ENCODE results near the gene PCDHGC5. TPM values are rescaled to one million over a fixed set of nuclear protein-coding genes. Genes with fewer than 3 reads are reported as not detected.

PCDHGC5 gene
- total RNA-seq, 2 donors from 2014 or later: 2.0 to 3.1 TPM

- ATAC-seq (no peak), DNase-seq (no peak)
- Histone ChIP-seq H3K4me3 (no peak overlapping the region), H3K9me3 (no peaks in the 10 kb centered on the region), H3K27me3 (no peaks in the 10 kb centered on the region), H3K27ac (no peak overlapping the region), H3K4me1 (peaks cover 7% of the 10 kb centered on the region), H3K36me3 (replicated peaks in 1 of 2; ENCODE audit: insufficient read depth in 1 of 2, low read depth in 2 of 2) (no peaks in the 10 kb centered on the region)
- TF ChIP-seq POLR2A (IDR thresholded peaks at IDR 0.05) (no peak), CTCF (IDR thresholded peaks at IDR 0.05) (no peak)
- intact Hi-C loops (cut with DNase I): no loop called here
- 82 to 93% methylated on average over 2 to 10 of the region's 10 CpGs for whole genome bisulfite sequencing, 2 donors
Measured at GRCh38 chr5:141489841-141490240, 960 bp downstream of the PCDHGC5 start.

GRCh38 chr5:141490271-141490670 is 1.4 kb downstream of the PCDHGC5 start:
- H3K36me3 ChIP-seq (replicated peaks in 1 of 2; ENCODE audit: insufficient read depth in 1 of 2, low read depth in 2 of 2): no peaks in the 10 kb centered on the region
- peaks cover 3% of the 10 kb centered on the region for H3K4me1 ChIP-seq
- no peaks in the 10 kb centered on the region for H3K9me3 ChIP-seq
- WGBS, 2 donors: 90 to 96% methylated on average over 10 of the region's 10 CpGs
- no peaks in the 10 kb centered on the region for H3K27me3 ChIP-seq
- DNase-seq (no peak), ATAC-seq (no peak)
- intact Hi-C loops (cut with DNase I): no loop called here
- TF ChIP-seq POLR2A (IDR thresholded peaks at IDR 0.05): no peak
- no peak for TF ChIP-seq CTCF (IDR thresholded peaks at IDR 0.05)
- H3K27ac ChIP-seq: no peak overlapping the region
- H3K4me3 ChIP-seq: no peak overlapping the region

DNA sequence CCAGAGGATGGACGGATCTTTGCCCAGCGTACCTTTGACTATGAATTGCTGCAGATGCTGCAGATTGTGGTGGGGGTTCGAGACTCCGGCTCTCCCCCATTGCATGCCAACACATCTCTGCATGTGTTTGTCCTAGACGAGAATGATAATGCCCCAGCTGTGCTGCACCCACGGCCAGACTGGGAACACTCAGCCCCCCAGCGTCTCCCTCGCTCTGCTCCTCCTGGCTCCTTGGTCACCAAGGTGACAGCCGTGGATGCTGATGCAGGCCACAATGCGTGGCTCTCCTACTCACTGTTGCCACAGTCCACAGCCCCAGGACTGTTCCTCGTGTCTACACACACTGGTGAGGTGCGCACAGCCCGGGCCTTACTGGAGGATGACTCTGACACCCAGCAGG is 1.9 kb downstream of the PCDHGC5 start:
- H3K27me3 ChIP-seq: no peaks in the 10 kb centered on the region
- ATAC-seq: no peak
- DNase-seq: no peak
- intact Hi-C loops (cut with DNase I): no loop called here
- TF ChIP-seq CTCF (IDR thresholded peaks at IDR 0.05) (no peak), POLR2A (IDR thresholded peaks at IDR 0.05) (no peak)
- no peak overlapping the region for H3K4me3 ChIP-seq
- H3K36me3 ChIP-seq (replicated peaks in 1 of 2; ENCODE audit: insufficient read depth in 1 of 2, low read depth in 2 of 2): no peaks in the 10 kb centered on the region
- no peaks in the 10 kb centered on the region for H3K9me3 ChIP-seq
- no peak overlapping the region for H3K27ac ChIP-seq
- no peaks in the 10 kb centered on the region for H3K4me1 ChIP-seq
- 85 to 87% methylated on average over 12 to 13 of the region's 13 CpGs for WGBS, 2 donors

GRCh38 chr5:141491323-141492167 is 2.7 kb downstream of the PCDHGC5 start:
- TF ChIP-seq CTCF (IDR thresholded peaks at IDR 0.05) (no peak), POLR2A (IDR thresholded peaks at IDR 0.05) (no peak)
- DNase-seq (no peak), ATAC-seq (no peak)
- Histone ChIP-seq H3K4me3 (no peak overlapping the region), H3K27me3 (no peaks in the 10 kb centered on the region), H3K36me3 (replicated peaks in 1 of 2; ENCODE audit: insufficient read depth in 1 of 2, low read depth in 2 of 2) (no peaks in the 10 kb centered on the region), H3K4me1 (no peaks in the 10 kb centered on the region), H3K27ac (no peak overlapping the region), H3K9me3 (no peaks in the 10 kb centered on the region)
- 56 to 71% methylated on average over 50 to 58 of the region's 66 CpGs for WGBS, 2 donors
- intact Hi-C loops (cut with DNase I): no loop called here

All from body of pancreas (tissue), 4 donors.